Measurements from ENCODE around the gene CWC22. TPM values are rescaled to one million over a fixed set of nuclear protein-coding genes. Genes with fewer than 3 reads are reported as not detected.

The CWC22 gene
- polyA plus RNA-seq, 5 donors: 29.8 to 45.5 (median 42.2) TPM

- DNase-seq: no peak
Measured at GRCh38 chr2:179899666-179900065, 107.4 kb downstream of the CWC22 start.

GRCh38 chr2:179898873-179899272 lies 108.2 kb downstream of the CWC22 start:
- DNase-seq: no peak

Other genes with a start within 250 kb of the CWC22 start
- 1 to 10 TPM; 4.2 to 7.1 (median 6.1) TPM for gene ZNF385B, start 145.7 kb downstream of the CWC22 start, polyA plus RNA-seq (ENCODE audit: insufficient read depth in 1 of 5, insufficient read length in 5 of 5, low replicate concordance in 1 of 5)